Right forelimb (tissue), 1 donor: ENCODE data around the gene DDX23.
"Not testable (repeated sequence)": the region's sequence is repeated elsewhere in the genome, so short reads cannot be mapped to it uniquely, and the experiment has no call there.

Experiments
- DNase-seq: peaks from one replicate; pipeline ENCODE4 v3.0.0-alpha.2; 2018

DDX23 gene

GRCh38 chr12:48851883-48852733 lies at the start of gene DDX23:
TSS of gene DDX23 (minus strand) at chr12:48852163. CDS start at chr12:48845782, 6,381 bp downstream.
- DNase-seq: peak; percentile 96

DNA sequence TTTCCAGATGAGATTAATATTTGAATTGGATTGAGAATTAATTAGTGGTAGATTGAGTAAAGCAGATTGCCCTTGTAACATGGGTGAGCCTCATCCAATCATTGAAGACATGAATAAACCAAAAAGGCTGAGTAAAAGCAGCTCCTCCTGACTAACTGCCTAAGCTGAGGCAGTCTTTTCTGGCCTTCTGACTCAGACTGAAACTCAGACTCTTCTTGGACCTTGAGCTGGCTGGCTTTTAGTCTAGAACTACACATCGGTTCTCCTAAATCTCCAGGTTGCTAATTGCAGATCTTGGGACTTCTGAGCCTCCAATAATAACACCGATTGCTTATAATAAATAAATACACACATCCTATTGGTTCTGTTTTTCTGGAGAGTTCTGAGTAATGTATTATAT lies 49.3 kb upstream of the DDX23 start:
- DNase-seq: no peak

GRCh38 chr12:48899651-48900050 lies 47.7 kb upstream of the DDX23 start:
- DNase-seq: no peak

DNA sequence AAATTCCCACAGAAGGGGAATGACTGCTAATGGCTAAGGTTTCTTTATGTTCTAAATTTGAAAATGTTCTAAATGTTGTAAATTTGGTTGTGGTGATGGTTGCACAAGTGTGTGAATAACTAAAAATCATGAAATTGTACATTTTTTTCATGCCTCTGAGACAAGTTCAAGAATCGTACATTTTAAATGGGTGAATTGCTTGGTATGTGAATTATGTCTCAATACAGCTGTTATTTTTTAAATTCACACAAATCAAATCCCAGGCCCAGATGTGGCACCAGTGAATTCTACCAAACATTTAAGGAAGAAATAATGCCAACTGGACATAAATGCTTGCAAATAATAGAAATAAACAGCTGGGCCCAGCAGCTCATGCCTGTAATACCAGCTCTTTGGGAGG lies 42.3 kb upstream of the DDX23 start:
- no peak for DNase-seq

GRCh38 chr12:48890657-48891418 lies 38.9 kb upstream of the DDX23 start:
- DNase-seq: peak; percentile 90

GRCh38 chr12:48889679-48890078 lies 37.7 kb upstream of the DDX23 start:
- no peak for DNase-seq

- no peak for DNase-seq
Measured at GRCh38 chr12:48883305-48884161, 31.6 kb upstream of the DDX23 start.

GRCh38 chr12:48882972-48883304 lies 31.0 kb upstream of the DDX23 start:
- no peak for DNase-seq

- peak; percentile 60 for DNase-seq
Measured at GRCh38 chr12:48882315-48882687, 30.3 kb upstream of the DDX23 start.

- DNase-seq: no peak
Measured at GRCh38 chr12:48881686-48882314, 29.8 kb upstream of the DDX23 start.

DNA sequence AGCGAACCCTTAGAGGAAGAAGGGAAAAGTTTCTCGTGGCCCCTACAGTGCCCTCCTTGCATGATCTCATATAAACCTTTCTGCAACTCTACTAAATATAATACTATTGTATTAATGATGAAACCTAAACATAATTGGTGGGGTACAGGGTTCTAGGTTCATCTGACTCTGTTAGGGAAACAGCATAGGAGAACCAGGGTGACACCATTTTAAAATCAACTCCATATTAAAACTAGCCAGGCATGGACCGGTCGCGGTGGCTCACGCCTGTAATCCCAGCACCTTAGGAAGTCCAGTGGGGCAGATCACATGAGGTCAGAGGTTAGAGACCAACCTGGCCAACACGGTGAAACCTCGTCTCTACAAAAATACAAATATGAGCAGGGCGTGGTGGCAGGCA lies 28.7 kb upstream of the DDX23 start:
- DNase-seq: no peak

DNA sequence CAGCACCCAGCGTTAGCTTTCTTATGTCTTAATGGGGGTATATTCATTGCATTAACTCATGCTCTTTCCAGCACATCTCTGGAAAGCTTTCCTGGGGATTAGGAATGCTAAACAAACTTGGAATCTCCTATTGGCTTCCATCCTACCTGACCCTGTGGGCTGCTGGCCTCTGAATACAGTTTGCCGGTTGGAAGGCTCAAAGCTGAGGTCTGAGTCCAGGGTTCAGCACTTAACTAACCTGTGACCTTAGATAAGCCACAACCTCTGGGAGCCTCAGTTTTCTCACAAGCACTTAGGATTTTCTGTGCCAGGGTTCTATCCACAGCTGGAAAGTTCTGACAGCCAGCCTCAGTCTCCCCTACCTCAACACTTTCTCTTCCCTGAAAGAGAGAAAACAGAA lies 26.6 kb upstream of the DDX23 start:
- DNase-seq: no peak

- DNase-seq: no peak
Measured at GRCh38 chr12:48875944-48876515, 24.1 kb upstream of the DDX23 start.

DNA sequence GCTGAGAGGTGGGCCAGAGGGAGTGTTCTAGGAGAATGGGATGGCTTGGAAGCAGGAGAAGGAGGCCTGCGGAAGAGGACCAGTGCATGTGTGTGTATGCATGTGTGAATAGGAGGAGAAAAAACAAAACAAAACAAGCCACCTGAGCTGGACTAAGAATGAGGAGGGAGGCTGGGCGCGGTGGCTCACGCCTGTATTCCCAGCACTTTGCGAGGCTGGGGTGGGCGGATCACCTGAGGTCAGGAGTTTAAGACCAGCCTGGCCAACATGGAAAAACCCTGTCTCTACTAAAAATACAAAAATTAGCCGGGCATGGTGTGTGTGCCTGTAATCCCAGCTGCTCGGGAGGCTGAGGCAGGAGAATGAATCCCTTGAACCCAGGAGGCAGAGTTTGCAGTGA lies 21.6 kb upstream of the DDX23 start:
- DNase-seq: not testable (repeated sequence)

DNA sequence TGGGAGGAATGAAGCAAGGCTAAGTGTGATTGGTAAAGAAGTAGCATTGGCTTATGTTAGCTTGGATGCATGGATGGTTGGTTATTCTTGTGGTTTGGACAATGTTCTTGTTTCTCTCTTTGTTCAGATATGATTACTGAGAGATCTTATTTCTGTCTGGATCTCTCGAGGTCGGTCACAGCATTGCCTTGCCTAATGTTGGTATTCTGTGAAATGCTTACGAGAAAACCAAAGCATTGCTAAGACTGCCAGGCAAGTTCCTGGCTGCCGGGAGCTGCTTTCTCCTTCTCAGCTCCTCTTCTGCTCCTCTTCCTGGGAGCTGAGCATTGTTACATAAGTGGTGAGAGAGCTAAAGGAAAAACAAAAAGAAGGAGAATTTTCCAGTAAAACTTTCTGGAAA lies 21.1 kb upstream of the DDX23 start:
- DNase-seq: no peak

- DNase-seq: no peak
Measured at GRCh38 chr12:48869191-48869590, 17.2 kb upstream of the DDX23 start.

GRCh38 chr12:48868451-48868850 lies 16.5 kb upstream of the DDX23 start:
- no peak for DNase-seq

GRCh38 chr12:48866052-48866711 lies 14.2 kb upstream of the DDX23 start:
- no peak for DNase-seq

- DNase-seq: peak; percentile 91
Measured at GRCh38 chr12:48865281-48866051, 13.5 kb upstream of the DDX23 start, which contains the start of gene RND1. TSS of gene RND1 (minus strand) at chr12:48865870. CDS start at chr12:48865767, 103 bp downstream.

- no peak for DNase-seq
Measured at GRCh38 chr12:48863291-48863690, 11.3 kb upstream of the DDX23 start.

DNA sequence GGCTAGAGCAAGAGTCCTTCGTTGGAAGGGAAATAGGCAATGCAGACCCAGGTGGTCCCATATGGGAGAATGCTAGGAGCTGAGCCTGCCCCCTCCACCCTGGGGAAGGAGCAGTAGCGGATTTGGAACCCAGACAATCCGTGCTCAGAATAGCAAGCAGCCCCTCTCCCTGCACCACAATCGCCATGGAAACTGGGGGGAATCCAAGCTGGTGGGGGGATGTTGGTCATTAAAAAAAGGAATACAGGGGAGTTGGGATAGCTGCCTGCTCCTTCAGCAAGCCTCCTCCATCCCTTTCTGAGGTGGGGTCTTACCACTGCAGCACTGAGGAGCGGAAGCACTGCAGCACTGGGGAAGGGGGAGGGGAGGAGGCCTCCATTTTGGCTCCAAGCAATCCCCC lies 10.8 kb upstream of the DDX23 start:
- no peak for DNase-seq
